CD4-positive, alpha-beta T cell treated with Interleukin-10 for 1 hour (primary cell): ENCODE measurements around the gene AFG3L2.

Experiments used
- DNase-seq: peaks from one replicate; pipeline ENCODE4 v3.0.0-alpha.2; 2020

The AFG3L2 gene

GRCh38 chr18:12352188-12352587 lies 24.8 kb downstream of the AFG3L2 start:
- no peak for DNase-seq

DNA sequence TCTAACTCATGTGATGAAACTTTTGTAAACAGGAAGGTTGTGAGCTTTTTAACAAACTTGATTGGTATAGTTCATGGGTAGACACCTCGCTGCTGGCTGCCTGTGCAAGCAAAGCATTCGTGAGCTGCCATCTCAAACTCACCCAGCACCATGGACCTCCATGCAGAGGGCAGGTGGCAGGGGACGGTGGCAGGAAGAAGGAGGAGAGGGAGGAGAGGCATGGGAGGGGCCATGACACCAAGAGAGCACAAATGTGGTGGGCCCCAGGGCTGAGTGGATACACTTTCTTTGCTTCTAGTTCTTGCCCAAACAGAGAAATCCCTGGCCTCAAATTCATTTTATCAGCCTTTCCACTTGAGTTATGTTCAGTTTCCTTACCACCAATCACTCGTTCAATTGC lies 29.1 kb downstream of the AFG3L2 start:
- no peak for DNase-seq

DNA sequence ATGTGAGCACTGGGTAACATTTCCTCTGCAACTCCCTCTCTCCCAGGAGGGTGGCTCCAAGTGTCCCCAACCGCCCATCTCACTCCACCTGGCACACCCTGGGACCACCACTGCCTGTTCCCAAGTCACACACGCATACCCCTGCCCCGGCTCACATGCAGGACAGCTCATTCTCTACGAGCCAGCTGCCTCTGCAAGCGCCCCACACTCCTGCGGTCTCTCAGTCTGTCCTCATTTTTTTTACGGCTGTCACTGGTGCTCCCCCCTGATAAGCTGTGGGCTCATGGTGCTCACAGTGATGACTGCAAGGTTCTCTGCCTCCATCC lies 30.8 kb downstream of the AFG3L2 start:
- no peak for DNase-seq

DNA sequence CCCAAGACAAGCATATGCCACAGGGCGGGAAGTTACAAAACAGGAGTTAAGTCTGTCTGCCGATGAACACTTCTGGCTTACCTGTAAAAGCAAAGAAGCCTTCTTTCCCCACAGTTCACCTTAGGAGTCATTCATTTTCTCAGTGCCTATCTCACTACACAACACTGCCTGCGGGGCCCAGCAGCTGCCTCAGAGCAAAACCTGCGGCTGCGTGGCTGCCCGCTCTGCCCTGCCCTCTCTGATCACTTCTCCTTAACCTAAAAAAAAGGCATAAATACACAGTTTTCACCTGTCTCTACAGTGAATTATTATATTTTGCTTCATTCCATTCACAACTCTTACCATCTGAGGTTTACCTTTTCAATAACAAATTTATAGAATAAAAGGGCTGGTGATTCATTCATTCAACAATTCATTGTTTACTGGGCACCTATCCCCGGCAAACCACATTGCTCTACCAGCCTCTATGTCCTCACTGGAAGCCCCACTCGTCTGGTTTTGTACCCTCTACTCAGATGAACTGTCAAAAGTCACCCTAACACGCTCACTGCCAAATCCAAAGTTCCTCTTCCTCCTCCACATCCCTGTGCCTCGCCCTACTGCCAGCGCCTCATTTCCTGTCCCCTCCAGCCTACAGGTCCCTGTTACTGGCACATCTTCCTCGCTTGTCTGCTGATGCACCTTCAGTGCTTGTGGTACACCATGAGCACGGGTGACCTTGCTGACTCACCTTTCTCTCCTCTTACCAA lies 31.4 kb downstream of the AFG3L2 start:
- DNase-seq, result no peak

DNA sequence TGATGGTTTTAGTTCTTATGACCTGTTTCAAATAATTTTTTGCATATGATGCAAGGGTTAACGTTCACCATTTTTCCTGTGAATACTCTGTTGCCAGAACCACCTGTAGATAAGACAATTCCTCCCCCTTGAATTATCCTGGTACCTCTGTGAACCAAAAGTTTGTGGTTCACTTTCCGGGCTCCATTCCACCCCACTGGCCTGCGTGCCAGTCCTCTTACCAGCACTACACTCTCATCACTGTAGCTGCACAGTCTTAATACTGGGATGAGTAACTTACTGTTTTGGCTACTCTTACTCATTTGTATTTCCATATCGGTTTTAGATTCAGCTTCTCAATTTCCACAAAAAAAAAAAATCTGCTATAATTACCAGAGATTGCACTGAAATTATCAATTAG lies 34.4 kb downstream of the AFG3L2 start:
- no peak for DNase-seq

- no peak for DNase-seq
Observed at GRCh38 chr18:12340945-12341660, 35.9 kb downstream of the AFG3L2 start.

GRCh38 chr18:12338382-12338781 lies 38.6 kb downstream of the AFG3L2 start:
- no peak for DNase-seq

GRCh38 chr18:12336887-12337286 lies 40.1 kb downstream of the AFG3L2 start:
- DNase-seq, result no peak

DNA sequence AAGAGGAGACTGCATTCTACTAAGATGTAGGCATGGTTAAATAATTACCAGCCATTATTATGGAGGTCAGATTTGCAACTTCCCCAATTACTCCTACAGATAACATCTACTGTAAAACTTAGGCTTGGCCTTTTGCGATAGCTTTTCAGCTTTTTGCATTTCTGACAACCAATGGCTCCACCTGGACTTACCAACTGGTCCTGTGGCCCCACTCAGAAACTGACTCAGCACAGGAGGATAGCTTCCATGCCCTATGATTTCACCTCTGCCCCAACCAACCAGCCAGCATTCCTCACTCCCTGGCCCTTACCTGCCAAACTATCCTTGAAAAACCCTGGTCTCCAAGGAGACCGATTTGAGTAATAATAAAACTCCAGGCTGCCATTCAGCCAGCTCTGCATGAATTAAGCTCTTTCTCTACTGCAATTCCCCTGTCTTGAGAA lies 40.8 kb downstream of the AFG3L2 start:
- DNase-seq, result no peak

DNA sequence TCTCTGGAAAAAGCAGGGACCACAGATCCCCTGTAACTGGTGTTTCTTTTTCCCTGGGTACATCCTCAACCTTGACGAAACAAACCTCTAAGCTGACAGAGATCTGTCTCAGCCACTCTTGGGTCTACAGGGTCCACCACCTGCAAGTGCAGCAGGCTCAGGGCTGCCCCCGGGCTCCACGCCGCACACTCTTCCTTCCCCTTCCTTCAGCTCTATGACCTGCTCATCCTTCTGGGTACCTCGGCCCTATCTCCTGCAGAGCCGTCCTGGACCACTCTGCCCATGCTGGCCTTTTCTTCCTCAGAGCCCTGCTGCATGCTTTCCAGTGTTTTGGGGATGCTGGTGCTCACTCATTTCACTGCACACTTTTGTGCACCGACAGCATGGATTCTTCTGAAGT lies 41.5 kb downstream of the AFG3L2 start:
- DNase-seq, result no peak

GRCh38 chr18:12334863-12335262 lies 42.2 kb downstream of the AFG3L2 start:
- DNase-seq, result no peak

DNA sequence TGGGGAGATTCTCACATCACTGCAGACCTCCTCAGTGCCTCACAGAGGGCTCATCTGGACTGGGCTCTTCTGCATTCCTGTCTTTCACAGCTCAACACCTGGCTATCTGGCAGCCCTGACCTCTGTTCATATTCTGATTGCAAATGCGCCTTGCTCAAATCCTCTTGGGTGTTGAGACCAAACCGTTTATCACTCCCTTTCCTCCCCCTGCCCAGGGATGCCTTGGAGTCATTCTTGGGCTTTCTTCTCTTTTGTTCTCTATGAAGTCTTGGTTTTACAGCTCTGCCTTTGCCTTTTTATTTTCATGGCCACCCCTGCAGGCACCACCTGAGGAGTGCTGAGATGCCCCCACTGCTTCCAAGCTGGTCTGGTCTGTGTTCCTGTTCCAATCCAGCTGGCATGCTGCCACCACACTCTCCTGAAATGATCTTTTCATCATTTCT lies 42.6 kb downstream of the AFG3L2 start:
- no peak for DNase-seq

DNA sequence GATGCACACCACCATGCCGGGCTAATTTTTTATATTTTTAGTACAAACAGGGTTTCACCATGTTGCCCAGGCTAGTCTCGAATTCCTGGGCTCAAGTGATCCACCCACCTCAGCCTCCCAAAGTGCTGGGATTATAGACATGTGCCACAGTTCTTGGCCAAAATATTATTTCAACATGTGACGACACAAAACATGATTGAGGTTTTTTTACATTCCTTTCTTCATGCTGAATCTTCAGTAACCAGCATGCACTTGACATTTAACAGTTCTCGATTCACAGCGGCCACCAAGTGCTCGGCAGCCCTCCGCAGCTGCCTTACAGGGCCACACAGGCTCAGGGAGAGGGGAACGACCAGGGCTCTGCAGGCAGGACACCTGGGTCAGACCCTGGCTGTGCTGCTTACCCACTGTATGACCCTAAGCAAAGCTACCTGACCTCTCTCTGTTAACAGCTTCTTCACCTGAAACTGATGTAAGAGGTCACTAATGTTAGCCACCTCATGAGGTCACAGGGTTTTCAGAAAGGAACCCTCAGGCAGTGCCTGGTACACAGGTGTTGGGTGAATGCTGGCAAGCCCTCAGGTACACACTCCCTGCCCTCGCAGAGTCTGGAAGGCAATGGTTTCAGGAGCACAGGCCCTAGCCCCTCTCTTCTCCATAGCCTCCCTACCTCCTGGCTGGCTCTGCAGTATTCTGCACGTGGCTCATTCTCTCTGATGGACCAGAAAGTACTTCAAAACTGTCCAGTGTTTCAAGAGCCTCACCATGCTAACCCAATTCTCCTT lies 43.3 kb downstream of the AFG3L2 start:
- DNase-seq, result no peak

DNA sequence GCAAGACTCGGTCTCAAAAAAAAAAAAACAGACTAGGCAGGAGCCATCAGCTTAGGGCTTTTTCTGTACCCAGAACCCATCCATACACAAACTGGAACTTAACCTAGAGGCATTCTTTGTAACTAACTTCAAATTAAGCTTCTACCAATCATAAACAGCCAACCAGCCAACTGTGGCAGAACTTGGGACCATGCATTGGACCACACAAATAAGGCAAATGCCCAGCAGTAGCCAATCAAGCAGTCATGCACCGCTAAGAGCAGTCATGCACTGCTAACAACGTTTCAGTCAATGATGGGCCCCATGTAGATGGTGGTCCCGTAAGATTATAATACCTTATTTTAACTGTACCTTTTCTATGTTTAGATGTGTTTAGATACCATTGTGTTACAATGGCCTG lies 46.3 kb downstream of the AFG3L2 start:
- DNase-seq, result no peak

- DNase-seq, result no peak
Observed at GRCh38 chr18:12329125-12329698, 47.8 kb downstream of the AFG3L2 start.

- DNase-seq, result no peak
Observed at GRCh38 chr18:12328179-12328823, 48.7 kb downstream of the AFG3L2 start.

DNA sequence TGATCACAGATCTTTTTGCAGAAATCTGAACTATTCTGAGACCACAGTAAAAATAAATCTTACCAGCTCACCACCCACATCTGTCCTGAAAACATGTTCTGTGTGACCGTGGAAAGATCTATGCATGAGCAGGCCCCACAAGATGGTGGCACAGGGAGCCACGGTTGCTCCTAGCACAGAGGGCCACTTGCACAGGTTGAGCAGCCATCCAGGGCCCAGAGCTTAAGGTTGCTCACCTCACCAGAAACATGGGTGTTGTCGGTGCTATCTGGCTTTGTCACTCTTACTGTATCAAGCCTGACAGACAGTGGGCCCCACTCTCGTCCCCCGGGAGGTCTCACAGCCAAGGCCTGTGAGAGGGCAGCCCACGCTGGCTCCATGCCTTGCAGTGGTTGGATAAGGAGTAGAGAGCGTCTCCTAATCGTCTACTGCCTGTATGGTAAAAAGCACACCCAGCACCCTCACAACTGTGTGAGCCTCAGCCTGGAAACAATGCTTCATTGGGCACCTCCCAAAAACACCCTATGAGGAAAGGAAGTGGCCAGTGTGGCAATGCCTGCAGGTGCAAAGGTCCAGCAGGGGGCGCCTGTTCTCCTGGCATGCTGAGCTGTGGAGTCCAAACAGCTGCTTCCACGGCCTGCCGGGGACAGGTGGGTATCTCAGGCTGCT lies 49.4 kb downstream of the AFG3L2 start:
- peak; percentile 67 for DNase-seq

- DNase-seq, result no peak
Observed at GRCh38 chr18:12326711-12327460, 50.1 kb downstream of the AFG3L2 start.

GRCh38 chr18:12325726-12326245 lies 51.2 kb downstream of the AFG3L2 start:
- DNase-seq, result no peak

GRCh38 chr18:12324991-12325725 lies 51.9 kb downstream of the AFG3L2 start:
- no peak for DNase-seq

GRCh38 chr18:12321333-12321732 lies 55.7 kb downstream of the AFG3L2 start:
- DNase-seq, result no peak
